ENCODE results near the gene DOCK1. TPM values are rescaled to one million over a fixed set of nuclear protein-coding genes. Genes with fewer than 3 reads are reported as not detected.

The DOCK1 gene
- total RNA-seq, 3 donors from 2014 or later = 50.4 to 101 (median 69.2) TPM

DNA sequence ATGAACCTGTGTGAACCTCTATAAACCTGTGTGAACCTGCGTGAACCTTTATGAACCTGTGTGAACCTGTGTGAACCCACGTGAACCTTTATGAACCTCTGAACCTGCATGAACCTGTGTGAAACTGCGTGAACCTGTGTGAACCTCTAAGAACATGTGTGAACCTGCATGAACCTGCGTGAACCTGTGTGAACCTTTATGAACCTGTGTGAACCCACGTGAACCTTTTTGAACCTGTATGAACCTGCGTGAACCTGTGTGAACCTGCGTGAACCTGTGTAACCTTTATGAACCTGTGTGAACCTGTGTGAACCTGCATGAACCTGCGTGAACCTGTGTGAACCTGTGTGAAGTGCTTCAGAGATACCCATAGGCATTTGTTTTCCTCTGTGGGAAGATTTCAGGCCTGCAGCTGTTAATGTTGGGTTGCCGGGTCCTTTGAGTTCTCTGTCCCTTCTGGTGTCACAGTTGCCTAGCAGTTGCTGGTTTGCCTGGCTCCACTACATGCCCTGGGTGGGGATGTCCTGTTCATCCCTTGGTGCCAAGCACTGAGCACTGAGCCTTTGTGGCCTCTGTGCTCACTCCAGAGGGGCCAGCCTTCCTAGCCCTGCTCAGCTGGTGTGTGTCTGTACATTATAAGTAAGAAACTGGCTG lies 97.9 kb downstream of the DOCK1 start:
- no peaks in the 10 kb centered on the region for H3K4me1 ChIP-seq
- H3K36me3 ChIP-seq = no peaks in the 10 kb centered on the region
- H3K27me3 ChIP-seq = no peaks in the 10 kb centered on the region
- intact Hi-C loops (cut with DNase I; ENCODE audit: low total_unique reads) = no loop called here
- TF ChIP-seq POLR2AphosphoS5 (IDR thresholded peaks at IDR 0.05) = no peak
- TF ChIP-seq, protein P1, sequence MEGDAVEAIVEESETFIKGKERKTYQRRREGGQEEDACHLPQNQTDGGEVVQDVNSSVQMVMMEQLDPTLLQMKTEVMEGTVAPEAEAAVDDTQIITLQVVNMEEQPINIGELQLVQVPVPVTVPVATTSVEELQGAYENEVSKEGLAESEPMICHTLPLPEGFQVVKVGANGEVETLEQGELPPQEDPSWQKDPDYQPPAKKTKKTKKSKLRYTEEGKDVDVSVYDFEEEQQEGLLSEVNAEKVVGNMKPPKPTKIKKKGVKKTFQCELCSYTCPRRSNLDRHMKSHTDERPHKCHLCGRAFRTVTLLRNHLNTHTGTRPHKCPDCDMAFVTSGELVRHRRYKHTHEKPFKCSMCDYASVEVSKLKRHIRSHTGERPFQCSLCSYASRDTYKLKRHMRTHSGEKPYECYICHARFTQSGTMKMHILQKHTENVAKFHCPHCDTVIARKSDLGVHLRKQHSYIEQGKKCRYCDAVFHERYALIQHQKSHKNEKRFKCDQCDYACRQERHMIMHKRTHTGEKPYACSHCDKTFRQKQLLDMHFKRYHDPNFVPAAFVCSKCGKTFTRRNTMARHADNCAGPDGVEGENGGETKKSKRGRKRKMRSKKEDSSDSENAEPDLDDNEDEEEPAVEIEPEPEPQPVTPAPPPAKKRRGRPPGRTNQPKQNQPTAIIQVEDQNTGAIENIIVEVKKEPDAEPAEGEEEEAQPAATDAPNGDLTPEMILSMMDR (IDR thresholded peaks at IDR 0.05) = no peak
- no peak for TF ChIP-seq POLR2A (IDR thresholded peaks at IDR 0.05)
- H3K9me3 ChIP-seq = no peaks in the 10 kb centered on the region
- H3K27ac ChIP-seq = no peak overlapping the region
- no peak overlapping the region for H3K4me3 ChIP-seq
- no peak for DNase-seq (ENCODE audit: low spot score in 2 of 2)

DNA sequence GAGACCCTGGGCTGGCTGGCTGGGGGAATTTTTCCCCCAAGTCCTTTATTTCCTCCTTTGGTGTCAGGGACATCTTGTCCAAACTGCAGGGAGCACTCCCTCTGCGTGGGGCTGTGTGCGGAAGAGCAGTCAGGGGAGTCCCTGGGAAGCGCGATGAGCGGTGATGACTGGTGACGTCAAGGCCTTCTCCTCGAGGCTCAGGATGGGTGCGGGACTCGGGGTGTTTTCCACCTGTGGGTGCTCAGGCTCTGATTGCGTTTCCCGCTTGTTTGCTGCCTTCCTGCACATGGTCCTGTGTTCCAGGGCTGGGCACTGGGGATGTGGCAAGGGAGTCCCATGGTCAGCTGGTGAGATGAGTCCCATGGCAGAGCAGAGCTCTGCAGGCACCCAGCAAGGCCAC lies 101.2 kb downstream of the DOCK1 start:
- Histone ChIP-seq H3K9me3 (no peaks in the 10 kb centered on the region), H3K4me1 (no peaks in the 10 kb centered on the region), H3K36me3 (no peaks in the 10 kb centered on the region), H3K27me3 (no peaks in the 10 kb centered on the region), H3K27ac (no peak overlapping the region), H3K4me3 (no peak overlapping the region)
- intact Hi-C loops (cut with DNase I; ENCODE audit: low total_unique reads) = no loop called here
- TF ChIP-seq POLR2AphosphoS5 (IDR thresholded peaks at IDR 0.05) (no peak), POLR2A (IDR thresholded peaks at IDR 0.05) (no peak)
- TF ChIP-seq, protein P1 (IDR thresholded peaks at IDR 0.05) = no peak
- no peak for DNase-seq (ENCODE audit: low spot score in 2 of 2)

DNA sequence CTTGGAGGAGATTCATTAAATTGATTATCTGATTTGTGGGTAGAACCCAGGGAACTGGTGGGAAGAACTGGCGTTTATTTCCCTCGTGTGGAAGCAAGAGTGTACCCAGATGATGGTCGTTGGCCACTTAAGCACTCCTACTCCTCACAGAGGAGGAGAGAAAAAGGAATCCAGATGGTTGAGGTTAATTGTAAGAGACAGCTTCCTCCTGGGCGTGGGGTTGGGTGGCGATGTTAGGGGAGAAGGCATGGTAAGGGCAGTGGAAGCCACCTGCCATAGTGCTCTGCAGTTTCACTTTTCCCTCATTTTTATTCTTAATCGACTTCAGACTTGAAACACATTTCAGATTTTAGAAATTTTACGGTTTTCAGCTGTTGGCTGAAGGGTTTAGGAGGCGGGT lies 104.1 kb downstream of the DOCK1 start:
- Histone ChIP-seq H3K36me3 (no peaks in the 10 kb centered on the region), H3K4me3 (no peak overlapping the region), H3K27me3 (no peaks in the 10 kb centered on the region), H3K4me1 (peaks cover 0 to 8% of the 10 kb centered on the region in 2 donors), H3K27ac (no peak overlapping the region), H3K9me3 (no peaks in the 10 kb centered on the region)
- TF ChIP-seq, protein P1 (IDR thresholded peaks at IDR 0.05) = no peak
- TF ChIP-seq POLR2A (IDR thresholded peaks at IDR 0.05) = no peak
- no peak for TF ChIP-seq POLR2AphosphoS5 (IDR thresholded peaks at IDR 0.05)
- DNase-seq (ENCODE audit: low spot score in 2 of 2) = no peak
- intact Hi-C loops (cut with DNase I; ENCODE audit: low total_unique reads) = no loop called here

DNA sequence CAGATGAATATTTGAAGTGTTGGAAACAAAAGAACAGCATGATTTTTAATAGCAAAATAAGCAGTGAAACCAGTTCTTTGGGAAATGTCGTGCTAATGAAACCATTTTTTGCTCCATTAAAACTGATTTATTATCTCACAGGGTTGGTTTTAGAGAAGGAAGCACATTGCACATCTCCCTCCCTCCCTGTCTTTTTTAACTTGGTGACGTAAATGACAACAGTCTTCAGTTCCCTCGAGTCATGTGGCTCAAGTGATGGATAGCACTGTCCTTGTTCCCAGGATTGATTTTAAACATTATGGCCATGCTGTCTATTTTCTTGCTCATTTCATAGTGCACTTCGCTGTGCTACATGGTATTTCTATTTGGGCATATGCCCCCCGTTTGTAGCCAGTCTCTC lies 105.9 kb downstream of the DOCK1 start:
- Histone ChIP-seq H3K4me1 (peaks cover 0 to 8% of the 10 kb centered on the region in 2 donors), H3K9me3 (no peaks in the 10 kb centered on the region), H3K36me3 (no peaks in the 10 kb centered on the region), H3K4me3 (no peak overlapping the region), H3K27me3 (no peaks in the 10 kb centered on the region), H3K27ac (peak overlapping the region in 1 of 2 donors; percentile 71)
- TF ChIP-seq POLR2A (IDR thresholded peaks at IDR 0.05) (no peak), POLR2AphosphoS5 (IDR thresholded peaks at IDR 0.05) (no peak)
- TF ChIP-seq, protein P1 (IDR thresholded peaks at IDR 0.05) = no peak
- intact Hi-C loops (cut with DNase I; ENCODE audit: low total_unique reads) = no loop called here
- no peak for DNase-seq (ENCODE audit: low spot score in 2 of 2)

DNA sequence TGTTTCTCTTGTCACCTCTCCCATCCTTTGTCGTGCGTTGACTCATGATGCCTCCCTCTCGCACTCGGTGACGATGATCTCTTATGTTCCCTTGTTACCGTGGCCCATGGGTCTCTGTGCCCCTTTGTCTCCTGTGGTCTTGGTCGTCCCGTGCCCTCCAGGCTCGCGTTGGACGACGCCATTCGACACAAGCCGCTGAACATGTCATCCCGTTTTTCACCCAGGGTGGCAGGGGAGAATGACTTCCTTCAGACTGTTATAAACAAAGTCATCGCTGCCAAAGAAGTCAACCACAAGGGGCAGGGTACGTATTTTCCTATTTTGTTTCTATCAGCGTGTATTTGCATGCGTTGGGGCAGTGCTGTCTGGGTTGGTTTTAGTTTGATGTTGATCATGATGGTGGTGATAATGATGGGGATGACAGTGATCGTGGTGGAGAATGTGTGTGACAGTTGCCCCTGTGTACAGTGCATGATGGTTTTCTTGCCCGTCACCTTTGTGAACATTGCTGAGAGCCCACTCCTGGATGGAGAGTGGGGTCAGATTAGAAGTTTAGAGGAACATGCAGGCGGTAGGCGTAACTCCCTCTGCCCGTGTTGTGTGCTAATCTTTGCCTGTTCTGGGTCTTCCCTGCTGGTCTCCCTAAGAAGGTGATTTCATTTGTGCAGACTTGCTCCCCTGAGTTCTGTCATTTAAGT lies 107.0 kb downstream of the DOCK1 start:
- Histone ChIP-seq H3K27me3 (no peaks in the 10 kb centered on the region), H3K4me3 (peak overlapping the region in 1 of 3 donors; percentile 4), H3K4me1 (peaks cover 0 to 8% of the 10 kb centered on the region in 2 donors), H3K27ac (peak overlapping the region; percentile 71 to 85), H3K9me3 (no peaks in the 10 kb centered on the region), H3K36me3 (no peaks in the 10 kb centered on the region)
- TF ChIP-seq, protein P1 (IDR thresholded peaks at IDR 0.05) = no peak
- TF ChIP-seq POLR2A (IDR thresholded peaks at IDR 0.05) (no peak), POLR2AphosphoS5 (IDR thresholded peaks at IDR 0.05) (no peak)
- intact Hi-C loops (cut with DNase I; ENCODE audit: low total_unique reads) = no loop called here
- DNase-seq (ENCODE audit: low spot score in 2 of 2) = no peak

Data from breast epithelium (tissue), 4 donors.